ENCODE data around the gene GTF3A.

GTF3A gene

DNA sequence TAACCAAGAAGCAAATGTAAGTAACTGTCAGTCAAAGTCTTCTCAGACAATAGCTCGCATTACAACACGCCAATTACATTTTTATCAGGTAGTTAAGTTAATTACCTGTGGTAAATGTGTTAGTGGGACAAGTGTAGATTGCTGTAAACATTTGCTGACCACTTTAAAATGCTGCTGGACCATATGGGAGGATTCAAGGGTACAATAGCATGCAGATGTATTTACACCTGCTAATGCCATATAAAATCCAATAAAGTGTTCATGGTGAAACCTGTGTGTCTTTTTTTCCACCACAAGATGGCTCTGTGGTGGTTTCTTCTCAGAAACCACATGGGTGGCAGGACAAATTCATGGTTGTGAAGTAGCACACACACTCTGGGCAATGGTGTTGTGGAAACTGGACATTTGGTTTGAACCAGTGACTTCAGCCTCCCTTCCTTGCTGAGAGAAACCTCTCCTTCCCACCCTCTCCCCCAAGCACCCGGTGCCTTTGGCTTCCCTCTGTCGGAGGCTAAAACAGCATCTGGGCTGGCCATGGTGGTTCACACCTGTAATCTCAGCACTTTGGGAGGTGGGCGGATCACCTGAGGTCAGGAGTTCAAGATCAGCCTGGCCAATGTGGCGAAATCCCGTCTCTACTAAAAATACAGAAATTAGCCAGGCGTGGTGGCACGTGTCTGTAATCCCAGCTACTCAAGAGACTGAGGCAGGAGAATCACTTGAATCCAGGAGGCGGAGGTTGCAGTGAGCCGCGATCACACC is 18.1 kb upstream of the GTF3A start:
- Histone ChIP-seq H3K27ac (replicated peaks) (no peak overlapping the region), H3K4me3 (replicated peaks; ENCODE audit: insufficient read depth, low read length) (no peak overlapping the region), H3K27me3 (ENCODE audit: insufficient read depth, poor library complexity, severe bottlenecking) (no peaks in the 10 kb centered on the region)
- peak in 1 of 2 experiments; percentile 49 for DNase-seq (ENCODE audit: low read depth in 1 of 2, low spot score in 1 of 2)
- TF ChIP-seq CTCF (IDR thresholded peaks at IDR 0.05; ENCODE audit: insufficient read depth, low read length) (peak; percentile 33), REST (IDR thresholded peaks at IDR 0.05; ENCODE audit: insufficient replicate concordance, low read depth) (no peak)

DNA sequence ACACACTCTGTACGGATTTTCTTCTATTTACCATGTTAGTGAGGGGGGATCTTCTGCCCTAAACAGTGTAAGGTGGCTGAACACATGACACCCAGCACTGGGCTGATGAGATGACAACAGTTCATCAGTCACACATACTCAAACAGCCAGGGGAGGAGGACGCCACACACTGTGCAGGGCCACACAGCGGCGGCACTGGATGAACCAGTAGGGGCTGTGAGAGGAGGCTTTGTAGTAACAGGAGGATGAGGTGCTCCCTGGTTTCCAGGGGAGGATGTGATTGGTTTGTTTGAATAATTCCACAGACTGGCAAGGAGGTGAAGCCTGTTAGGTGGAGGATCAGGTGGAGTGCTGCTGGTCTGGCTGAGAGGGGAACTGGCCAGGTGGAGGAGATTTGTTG is 16.3 kb upstream of the GTF3A start:
- TF ChIP-seq SPI1 (IDR thresholded peaks at IDR 0.05; ENCODE audit: borderline replicate concordance, low read depth): no peak
- no peak for TF ChIP-seq CTCF (IDR thresholded peaks at IDR 0.05; ENCODE audit: insufficient read depth, low read length)
- TF ChIP-seq REST (IDR thresholded peaks at IDR 0.05; ENCODE audit: insufficient replicate concordance, low read depth): no peak
- TF ChIP-seq GABPA (IDR thresholded peaks at IDR 0.05; ENCODE audit: low read depth): no peak
- no peak for TF ChIP-seq POLR2AphosphoS5 (IDR thresholded peaks at IDR 0.05; ENCODE audit: low read depth)
- no peak for DNase-seq (ENCODE audit: low read depth in 1 of 2, low spot score in 1 of 2)
- Histone ChIP-seq H3K27ac (replicated peaks) (no peak overlapping the region), H3K4me3 (replicated peaks; ENCODE audit: insufficient read depth, low read length) (no peak overlapping the region), H3K27me3 (ENCODE audit: insufficient read depth, poor library complexity, severe bottlenecking) (no peaks in the 10 kb centered on the region)

GRCh38 chr13:27409013-27409412 is 15.4 kb upstream of the GTF3A start:
- Histone ChIP-seq H3K27me3 (ENCODE audit: insufficient read depth, poor library complexity, severe bottlenecking) (no peaks in the 10 kb centered on the region), H3K4me3 (replicated peaks; ENCODE audit: insufficient read depth, low read length) (no peak overlapping the region), H3K27ac (replicated peaks) (no peak overlapping the region)
- TF ChIP-seq SPI1 (IDR thresholded peaks at IDR 0.05; ENCODE audit: borderline replicate concordance, low read depth): no peak
- TF ChIP-seq REST (IDR thresholded peaks at IDR 0.05; ENCODE audit: insufficient replicate concordance, low read depth): no peak
- TF ChIP-seq CTCF (IDR thresholded peaks at IDR 0.05; ENCODE audit: insufficient read depth, low read length): no peak
- TF ChIP-seq GABPA (IDR thresholded peaks at IDR 0.05; ENCODE audit: low read depth): no peak
- no peak for TF ChIP-seq POLR2AphosphoS5 (IDR thresholded peaks at IDR 0.05; ENCODE audit: low read depth)
- no peak for DNase-seq (ENCODE audit: low read depth in 1 of 2, low spot score in 1 of 2)
